Endothelial cell of umbilical vein (primary cell): ENCODE data around the gene ADCY3. TPM values are rescaled to one million over a fixed set of nuclear protein-coding genes. Genes with fewer than 3 reads are reported as not detected.

Experiments used
- BruUV-seq: library from RNA; stranded (reverse); fragments of 400-500 nt; replicated peaks from 2 replicates; lab custom pipeline; 2021; lab: Mats Ljungman, UMichigan
- CTCF ChIA-PET: fragments of 300-600, 350-600 bp; sonication (Branson Sonifier 250); formaldehyde crosslinking; loops from one replicate; lab custom pipeline; 2021; ENCODE audit warnings: antibody characterized with exemption, inconsistent platforms; lab: Charles Lee
- POLR2A ChIA-PET: fragments of 300-600, 350-600 bp; sonication (Branson Sonifier 250); formaldehyde crosslinking; loops from one replicate; lab custom pipeline; 2021; ENCODE audit warnings: antibody characterized with exemption, inconsistent platforms; lab: Charles Lee
- DNase-seq: peaks from one replicate; pipeline ENCODE4 v3.0.0-alpha.2; 2011; ENCODE audit warnings: low read depth, low spot score
- FAIRE-seq: peaks from 2 replicates; lab custom pipeline; 2011; peaks lifted over from hg19 to GRCh38; lab: Jason Lieb, UNC
- H2AFZ ChIP-seq: 2 replicates; pipeline ENCODE4 v1.6.0; 2012; ENCODE audit warnings: low read depth, low read length, control low read depth, inconsistent platforms
- H3K27ac ChIP-seq: 2 replicates; pipeline ENCODE4 v1.5.1; 2011; ENCODE audit warnings: low read depth, mild to moderate bottlenecking, control low read depth, low read length, moderate library complexity; ENCODE audit not compliant: insufficient read depth
- H3K27me3 ChIP-seq, 2 experiments: 2 replicates each; pipeline versions ENCODE4 v1.6.0 to v1.6.1; 2011; ENCODE audit warnings: low read length in 2 of 2, mixed read lengths in 1 of 2; ENCODE audit not compliant: control insufficient read depth in 2 of 2, insufficient read depth in 2 of 2
- H3K36me3 ChIP-seq, 2 experiments: 2 replicates in 1 of 2; 3 replicates in 1 of 2; pipeline ENCODE4 v1.5.1; 2011; ENCODE audit warnings: low read length in 2 of 2, mild to moderate bottlenecking in 1 of 2, moderate library complexity in 1 of 2; ENCODE audit not compliant: control insufficient read depth in 2 of 2, insufficient read depth in 2 of 2; ENCODE audit errors: extremely low read depth in 1 of 2
- H3K4me1 ChIP-seq: 3 replicates; pipeline ENCODE4 v1.5.1; 2011; ENCODE audit warnings: mild to moderate bottlenecking, low read length; ENCODE audit not compliant: control insufficient read depth, insufficient read depth; ENCODE audit errors: extremely low read depth
- H3K4me2 ChIP-seq: 2 replicates; pipeline ENCODE4 v1.6.1; 2011; ENCODE audit warnings: low read length, control low read depth, mixed read lengths; ENCODE audit not compliant: insufficient read depth
- H3K4me3 ChIP-seq, 3 experiments: fragments of 200-600 bp in 1 of 3; sonication (generic), shearing (Covaris generic) in 1 of 3; replicated peaks in 1 of 3; 2 replicates each; pipeline ENCODE4 v1.5.1; 2011 to 2016; ENCODE audit warnings: control low read depth in 3 of 3, low read length in 3 of 3, mild to moderate bottlenecking in 2 of 3, inconsistent platforms in 1 of 3, low read depth in 1 of 3, moderate library complexity in 1 of 3; ENCODE audit not compliant: insufficient read depth in 1 of 3
- H3K79me2 ChIP-seq: 2 replicates; pipeline ENCODE4 v1.6.0; 2012; ENCODE audit warnings: low read length, inconsistent platforms; ENCODE audit not compliant: control insufficient read depth, insufficient read depth
- H3K9ac ChIP-seq: replicated peaks from 2 replicates; pipeline ENCODE3; 2011; ENCODE audit warnings: low read length, control low read depth; ENCODE audit not compliant: insufficient read depth; ENCODE audit errors: extremely low read depth
- H3K9me1 ChIP-seq: replicated peaks from 3 replicates; pipeline ENCODE4 v1.6.0; 2011; ENCODE audit warnings: mild to moderate bottlenecking, low read length; ENCODE audit not compliant: control insufficient read depth, insufficient read depth; ENCODE audit errors: extremely low read depth
- H3K9me3 ChIP-seq: replicated peaks from 2 replicates; pipeline ENCODE4 v1.5.1; 2012; ENCODE audit warnings: low read length, inconsistent platforms; ENCODE audit not compliant: control insufficient read depth, insufficient read depth
- H4K20me1 ChIP-seq: replicated peaks from 2 replicates; pipeline ENCODE3; 2011; ENCODE audit warnings: mild to moderate bottlenecking, low read length; ENCODE audit not compliant: control insufficient read depth, insufficient read depth; ENCODE audit errors: extremely low read depth
- FOS ChIP-seq: IDR thresholded peaks from 2 replicates; pipeline ENCODE4 v1.6.1; 2011; ENCODE audit warnings: mild to moderate bottlenecking, low read length, moderate library complexity, borderline replicate concordance; ENCODE audit not compliant: insufficient read depth
- GATA2 ChIP-seq: IDR thresholded peaks from 2 replicates; pipeline ENCODE4 v1.7.0; 2011; ENCODE audit warnings: low read depth, mild to moderate bottlenecking, moderate library complexity, mixed read lengths, low read length; ENCODE audit not compliant: insufficient read length, insufficient read depth
- MYC ChIP-seq: IDR thresholded peaks from one replicate; pipeline ENCODE4 v1.6.1; 2011; ENCODE audit warnings: mild to moderate bottlenecking, low read depth, low read length
- dilution Hi-C: fragments of 300-500 bp; cut with MboI; formaldehyde crosslinking; loops from one replicate; pipeline ENCODE4 v1.15.0; 2019; ENCODE audit warnings: low sequenced_read_pairs; ENCODE audit not compliant: extremely low pct_ligation_motif_present
- intact Hi-C: fragments of 100-400 bp; cut with micrococcal nuclease; formaldehyde crosslinking; loops from one replicate; pipeline ENCODE4 v1.10.0; 2022
- polyA plus RNA-seq, 4 experiments: library from polyadenylated mRNA; depleted of rRNA in 3 of 4; stranded (reverse) in 3 of 4; unstranded in 1 of 4; fragments of >200 nt; gene quantifications; 2 replicates each; pipeline versions ENCODE4 v1.2.1 to v1.2.3, GENCODE V29; 2011 to 2012; ENCODE audit warnings: missing spikeins in 1 of 4
- total RNA-seq: library from RNA; stranded (reverse); gene quantifications from 2 replicates; pipeline ENCODE4 v1.2.3, GENCODE V29; 2021

Gene ADCY3
- total and polyA plus RNA-seq, 2 donors (not counting 3 experiments of a cell fraction or from before 2014, with no cell fraction given), result 54.0 to 61.3 TPM

DNA sequence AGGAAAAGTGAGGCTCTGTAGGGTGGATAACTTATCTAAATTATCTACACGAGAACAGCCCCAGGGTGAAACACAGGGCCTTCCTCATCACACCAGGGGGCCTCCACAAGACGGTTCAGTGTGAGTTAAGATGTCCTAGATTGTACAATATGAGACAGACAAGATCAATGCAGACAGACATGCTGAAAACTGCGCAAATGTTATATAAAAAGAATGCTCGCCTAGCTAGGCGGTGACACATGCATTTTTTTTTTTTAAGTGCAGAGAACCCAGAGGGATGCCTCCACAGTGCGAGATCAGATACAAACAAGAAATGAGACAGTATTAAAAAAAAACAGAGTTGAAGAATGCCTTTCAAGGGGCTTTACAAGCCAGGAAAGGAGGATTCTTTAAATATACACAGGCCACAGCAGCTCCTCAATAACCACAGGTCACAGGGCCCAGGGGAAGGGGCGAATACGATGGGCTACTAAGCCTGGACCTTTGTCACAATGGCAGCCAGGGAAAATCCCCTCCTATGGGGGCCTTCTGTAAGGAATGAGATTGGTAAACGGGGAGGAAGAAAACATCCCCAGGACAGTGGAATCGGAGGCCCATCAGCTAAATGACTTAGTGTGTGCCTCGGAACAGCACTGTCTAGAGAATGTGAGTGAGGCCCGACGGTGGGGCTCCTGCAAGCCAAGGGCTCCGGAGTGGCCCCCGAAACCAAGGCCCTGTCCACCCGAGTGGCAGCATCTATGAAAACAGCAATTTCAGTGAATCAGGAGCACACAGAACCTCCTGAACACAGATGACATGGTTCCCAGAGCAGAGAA, 48.9 kb downstream of the ADCY3 start:
- no peaks in the 10 kb centered on the region for H3K4me1 ChIP-seq
- FAIRE-seq, result no peak
- DNase-seq, result no peak
- ChIA-PET POLR2A (no interaction called here), CTCF (no interaction called here)
- no peak overlapping the region for H3K9ac ChIP-seq
- H3K27me3 ChIP-seq, result no peaks in the 10 kb centered on the region
- H3K36me3 ChIP-seq, result peaks cover 0 to 2% of the 10 kb centered on the region in 2 experiments
- dilution Hi-C loops, result no loop called here
- H3K4me3 ChIP-seq, result no peak overlapping the region
- H3K9me1 ChIP-seq, result no peaks in the 10 kb centered on the region
- H3K9me3 ChIP-seq, result no peaks in the 10 kb centered on the region
- no peaks in the 10 kb centered on the region for H3K79me2 ChIP-seq
- no TSS peak for BruUV-seq
- H4K20me1 ChIP-seq, result no peaks in the 10 kb centered on the region
- no peak for TF ChIP-seq GATA2
- no peak for TF ChIP-seq MYC
- H3K27ac ChIP-seq, result no peak overlapping the region
- no peak overlapping the region for H2AFZ ChIP-seq
- intact Hi-C loops, result no loop called here
- H3K4me2 ChIP-seq, result no peak overlapping the region

DNA sequence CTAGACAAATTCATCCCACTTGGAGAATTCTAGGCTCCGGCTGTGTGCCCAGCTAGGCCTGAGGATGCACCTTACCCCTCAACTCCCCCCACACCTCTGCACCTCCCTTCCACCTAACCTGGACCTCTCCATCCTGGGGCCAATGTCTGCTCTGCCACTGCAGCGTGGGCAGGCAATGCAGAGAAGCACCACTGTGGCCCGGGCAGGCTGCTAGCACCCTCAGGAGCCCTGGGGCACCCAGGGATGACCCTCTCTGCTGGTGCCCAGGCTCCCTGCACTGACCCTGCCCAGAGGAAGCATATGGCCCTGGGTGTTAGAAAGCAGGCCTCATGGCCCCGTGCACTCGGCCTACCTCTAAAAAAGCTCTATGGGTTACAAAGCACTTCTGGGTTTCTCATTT, 49.6 kb downstream of the ADCY3 start:
- dilution Hi-C loops (no loop called here), intact Hi-C loops (no loop called here)
- ChIA-PET POLR2A (no interaction called here), CTCF (no interaction called here)
- no TSS peak for BruUV-seq
- Histone ChIP-seq H3K4me1 (no peaks in the 10 kb centered on the region), H3K9ac (no peak overlapping the region), H4K20me1 (no peaks in the 10 kb centered on the region), H3K9me3 (no peaks in the 10 kb centered on the region), H3K9me1 (no peaks in the 10 kb centered on the region), H2AFZ (no peak overlapping the region), H3K4me2 (no peak overlapping the region), H3K4me3 (no peak overlapping the region), H3K79me2 (no peaks in the 10 kb centered on the region), H3K27me3 (no peaks in the 10 kb centered on the region), H3K36me3 (peaks cover 0 to 2% of the 10 kb centered on the region in 2 experiments), H3K27ac (no peak overlapping the region)
- TF ChIP-seq FOS, result no peak
- no peak for DNase-seq
- no peak for FAIRE-seq
